ENCODE measurements around the gene DOCK2. TPM values are rescaled to one million over a fixed set of nuclear protein-coding genes. Genes with fewer than 3 reads are reported as not detected.
"Not testable (repeated sequence)": the region's sequence is repeated elsewhere in the genome, so short reads cannot be mapped to it uniquely, and the experiment has no call there.

DOCK2 gene
- total RNA-seq, 2 donors from 2014 or later: 210 to 220 TPM

DNA sequence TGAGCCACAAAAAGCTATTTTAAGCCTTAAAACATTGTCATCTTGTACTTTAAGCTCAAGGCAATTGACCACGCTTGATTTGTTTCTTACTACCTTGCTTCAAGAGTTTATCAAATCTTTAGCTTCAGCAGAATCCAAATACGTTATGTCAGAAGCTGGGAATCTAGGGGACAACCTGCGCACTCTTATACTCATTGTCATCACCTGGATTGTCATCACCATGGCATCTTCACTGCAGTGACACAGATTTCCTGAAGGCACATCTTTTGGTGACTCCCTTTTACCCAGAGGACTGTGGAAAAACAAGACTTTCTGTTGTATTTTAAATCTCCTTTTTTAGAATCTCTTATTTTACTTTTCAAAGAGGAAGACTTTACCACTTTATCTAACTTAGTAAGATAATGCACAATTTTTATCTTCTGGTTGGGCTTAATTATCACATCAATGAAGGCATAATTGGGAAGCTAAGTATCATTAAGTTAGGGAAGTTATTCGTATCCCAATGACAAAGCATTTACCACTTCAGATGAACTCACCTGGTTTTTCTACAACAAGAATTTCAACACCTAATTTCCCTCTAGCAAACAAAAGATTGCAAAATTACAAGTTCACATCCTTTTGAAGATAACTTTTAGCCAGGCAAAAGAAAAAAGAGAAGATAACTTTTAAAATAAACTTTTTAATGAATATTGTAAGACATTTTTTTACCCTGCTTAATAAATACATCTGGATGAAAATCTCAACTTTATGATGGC lies 162.0 kb downstream of the DOCK2 start:
- H3K27ac Mint-ChIP-seq: peak overlapping the region in 1 of 2 donors; percentile 47

DNA sequence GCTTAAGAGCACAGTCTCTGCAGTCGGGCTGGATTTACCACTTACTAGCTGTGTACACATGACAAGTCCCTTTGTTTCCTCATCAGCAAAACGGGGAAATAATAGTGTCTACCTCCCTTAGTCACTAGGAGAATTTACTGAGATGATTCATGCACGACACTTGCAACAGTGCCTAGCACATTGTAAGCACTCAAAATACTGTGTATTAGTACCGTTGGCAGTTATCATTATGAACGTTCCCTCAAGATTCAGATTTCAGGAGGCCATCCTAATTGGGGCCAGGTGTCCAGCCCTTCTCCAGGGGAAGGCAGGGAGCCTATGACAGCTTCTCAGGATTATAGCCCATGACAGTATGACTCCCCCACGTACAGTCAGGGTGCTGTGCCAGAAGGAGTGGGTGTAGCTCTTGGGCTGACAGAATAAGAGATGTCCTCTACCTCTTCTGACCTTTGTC lies 164.3 kb downstream of the DOCK2 start:
- Mint-ChIP-seq H3K36me3 (peaks cover 28 to 41% of the 10 kb centered on the region in 2 donors), H3K27ac (no peak overlapping the region), H3K9me3 (no peaks in the 10 kb centered on the region)
- DNase-seq (ENCODE audit: low spot score in 2 of 2) (peak in 1 of 2 donors; percentile 16), ATAC-seq (peak; percentile 15 to 29)

More for the DNA sequence above, 162.0 kb downstream of the DOCK2 start:
- H3K36me3 Mint-ChIP-seq: peaks cover 25 to 28% of the 10 kb centered on the region in 2 donors
- ATAC-seq (no peak), DNase-seq (ENCODE audit: low spot score in 2 of 2) (no peak)
- no peaks in the 10 kb centered on the region for H3K9me3 Mint-ChIP-seq

DNA sequence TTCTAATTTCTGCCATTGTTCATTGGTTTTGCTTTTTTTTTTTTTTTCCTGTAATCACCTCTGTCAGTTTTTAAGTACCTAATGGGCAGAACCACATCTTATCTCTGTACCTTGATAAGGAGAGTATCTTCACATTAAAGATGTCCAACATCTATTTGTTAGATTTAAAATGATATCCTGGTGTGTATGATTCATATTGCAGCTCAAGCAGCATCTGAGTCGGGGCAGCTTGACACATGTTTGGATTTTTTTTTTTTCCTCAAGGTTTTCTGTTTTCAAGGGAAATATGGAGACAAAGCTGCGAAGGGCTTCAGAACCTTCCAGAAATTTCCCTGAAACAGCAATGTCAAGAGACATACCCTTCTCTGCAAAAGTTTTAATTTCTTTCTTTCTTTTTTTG lies 164.7 kb downstream of the DOCK2 start:
- Mint-ChIP-seq H3K9me3 (no peaks in the 10 kb centered on the region), H3K36me3 (peaks cover 23 to 37% of the 10 kb centered on the region in 2 donors), H3K27ac (no peak overlapping the region)
- DNase-seq (ENCODE audit: low spot score in 2 of 2) (no peak), ATAC-seq (no peak)

DNA sequence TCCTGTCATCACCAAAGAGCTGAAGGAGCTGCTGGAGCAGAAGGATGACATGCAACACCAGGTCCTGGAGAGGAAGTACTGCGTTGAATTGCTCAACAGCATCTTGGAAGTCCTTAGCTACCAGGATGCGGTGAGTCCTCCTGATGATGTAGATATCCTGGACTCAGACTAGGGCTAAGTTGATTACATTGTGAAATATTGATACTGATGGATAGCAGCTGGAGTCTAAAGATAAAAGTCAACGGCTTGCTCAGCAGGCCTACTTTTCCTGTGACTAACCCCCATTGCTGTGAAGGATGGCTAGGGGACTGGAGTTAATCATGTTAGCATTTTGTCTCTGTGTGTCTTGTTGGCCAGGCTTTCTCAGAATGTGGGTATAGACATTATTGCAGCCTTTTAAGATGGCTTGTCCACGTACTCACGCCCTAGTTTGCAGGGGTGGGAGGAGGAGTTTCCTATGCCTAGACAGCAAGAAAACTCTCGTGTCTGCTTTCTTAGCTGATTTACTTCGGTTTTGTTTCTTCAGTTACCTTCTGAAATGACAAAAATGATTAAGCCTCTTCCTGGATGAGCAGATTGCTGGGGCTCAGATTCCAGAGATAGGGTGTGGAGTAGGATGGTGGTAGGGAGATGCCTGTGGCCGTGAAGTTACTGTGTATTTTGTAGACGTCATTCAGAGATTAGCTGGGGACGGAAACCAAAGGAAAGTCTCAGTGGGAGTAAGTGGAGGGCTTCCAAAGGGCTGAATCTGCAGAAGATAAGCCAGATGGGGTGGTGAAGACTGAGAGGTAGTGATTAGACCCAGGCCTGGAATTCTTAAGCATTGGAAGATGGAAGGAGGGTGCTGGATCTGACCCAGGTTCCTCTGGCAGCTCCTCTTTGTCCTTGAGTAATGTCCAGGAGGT lies 166.3 kb downstream of the DOCK2 start:
- ATAC-seq (no peak), DNase-seq (ENCODE audit: low spot score in 2 of 2) (no peak)
- Mint-ChIP-seq H3K36me3 (peaks cover 20 to 32% of the 10 kb centered on the region in 2 donors), H3K9me3 (no peaks in the 10 kb centered on the region), H3K27ac (peak overlapping the region in 1 of 2 donors; percentile 1)

DNA sequence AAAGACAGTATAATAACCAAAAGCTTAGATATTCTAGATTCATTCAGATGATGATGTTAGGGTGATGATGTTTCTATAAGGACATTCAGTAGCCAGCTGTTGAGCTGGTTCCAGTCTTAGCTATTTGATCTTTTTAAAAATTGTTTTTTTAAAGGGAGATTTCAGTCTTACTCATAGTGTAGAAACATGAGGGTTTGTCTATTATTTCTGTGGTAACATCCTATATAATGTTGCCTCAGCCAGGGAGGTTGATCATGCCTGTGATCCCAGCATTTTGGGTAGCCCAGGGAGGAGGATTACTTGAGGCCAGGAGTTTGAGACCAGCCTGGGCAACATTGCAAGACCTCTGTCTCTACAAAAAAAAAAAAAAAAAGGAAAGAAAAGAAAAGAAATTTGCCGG lies 167.8 kb downstream of the DOCK2 start:
- Mint-ChIP-seq H3K9me3 (no peaks in the 10 kb centered on the region), H3K36me3 (peaks cover 23 to 41% of the 10 kb centered on the region in 2 donors), H3K27ac (peak overlapping the region; percentile 84 to 100)
- DNase-seq (ENCODE audit: low spot score in 2 of 2) (peak in 1 of 2 donors; percentile 20), ATAC-seq (peak; percentile 25 to 30)

DNA sequence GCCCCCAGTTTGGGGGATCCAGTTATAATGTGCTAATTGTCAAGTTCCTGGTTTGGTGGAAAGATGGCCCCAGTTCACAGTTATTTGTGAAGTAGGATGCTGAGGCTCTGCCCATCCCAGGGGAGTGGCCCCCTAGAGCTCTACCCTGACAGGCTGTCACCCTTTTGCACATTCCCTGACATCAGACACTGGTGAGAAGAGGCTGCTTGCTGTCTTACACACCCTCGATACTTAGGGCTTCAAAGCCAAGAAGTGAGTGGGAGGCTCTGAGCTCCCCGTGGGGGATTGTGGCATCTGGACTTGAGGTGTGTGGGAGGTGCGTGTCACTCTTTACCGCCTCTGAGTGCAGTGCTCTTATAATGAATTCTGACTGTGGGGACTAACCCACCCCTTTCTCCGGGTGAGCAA lies 168.5 kb downstream of the DOCK2 start:
- peaks cover 21 to 47% of the 10 kb centered on the region in 2 donors for H3K36me3 Mint-ChIP-seq
- peak overlapping the region; percentile 84 to 100 for H3K27ac Mint-ChIP-seq
- DNase-seq (ENCODE audit: low spot score in 2 of 2): peak; percentile 62 to 69
- peak; percentile 85 to 88 for ATAC-seq
- no peaks in the 10 kb centered on the region for H3K9me3 Mint-ChIP-seq

DNA sequence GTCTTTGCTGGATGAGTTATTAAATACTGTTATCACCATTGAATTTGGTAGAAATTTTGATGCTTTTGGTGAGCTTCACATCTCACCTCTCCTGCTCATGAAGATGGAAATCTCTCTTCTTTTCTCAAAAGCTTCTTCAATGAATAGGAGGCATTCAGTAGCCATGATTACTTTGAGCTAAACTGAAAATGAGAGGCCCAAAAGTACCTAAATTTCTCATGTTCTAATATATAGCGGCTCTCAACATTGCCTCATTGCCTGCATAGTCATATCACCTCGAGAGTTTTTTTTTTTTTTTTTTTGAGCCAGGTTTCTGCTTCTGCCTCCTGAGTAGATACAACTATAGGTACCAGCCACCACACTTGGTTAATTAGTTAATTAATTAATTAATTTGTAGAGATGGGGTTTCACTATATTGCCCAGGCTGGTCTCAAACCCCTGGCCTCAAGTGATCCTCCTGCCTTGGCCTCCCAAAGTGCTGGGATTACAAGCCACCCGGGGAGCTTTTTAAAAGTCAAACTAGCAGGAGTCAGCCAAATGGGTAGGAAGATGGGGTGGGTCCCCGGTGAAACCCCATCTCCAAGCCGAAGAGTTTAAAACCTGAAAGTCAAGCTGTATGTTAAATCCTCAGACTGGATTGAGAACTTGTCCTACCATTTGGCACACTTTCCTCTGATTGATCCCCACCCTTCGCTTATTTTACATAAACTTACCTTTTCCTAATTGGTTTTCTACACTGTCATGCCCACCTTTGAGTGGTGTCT lies 169.0 kb downstream of the DOCK2 start:
- peaks cover 21 to 47% of the 10 kb centered on the region in 2 donors for H3K36me3 Mint-ChIP-seq
- no peaks in the 10 kb centered on the region for H3K9me3 Mint-ChIP-seq
- peak; percentile 46 to 74 for ATAC-seq
- DNase-seq (ENCODE audit: low spot score in 2 of 2): no peak
- peak overlapping the region; percentile 84 to 100 for H3K27ac Mint-ChIP-seq

DNA sequence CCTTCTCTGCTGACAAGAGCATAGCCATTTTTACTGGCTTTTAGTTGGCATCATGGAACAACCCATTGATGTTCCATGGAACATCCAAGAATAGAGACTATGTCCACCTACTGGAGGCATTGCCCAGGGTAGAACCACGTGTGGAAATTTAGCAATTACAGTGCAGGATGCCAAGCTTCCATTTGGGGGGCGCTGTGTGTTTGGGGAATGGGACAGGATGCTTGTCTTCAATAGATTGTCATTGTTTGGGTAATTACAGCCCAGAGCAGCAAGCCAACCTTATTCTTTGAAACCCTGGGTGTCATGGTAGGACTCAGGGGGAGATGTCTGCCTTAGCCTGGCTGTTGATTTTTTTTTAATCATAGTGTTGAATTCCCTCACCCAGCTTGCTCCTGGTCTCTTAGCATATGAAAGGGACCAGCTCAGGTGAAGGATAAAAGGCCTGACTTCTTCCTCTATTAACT lies 171.1 kb downstream of the DOCK2 start:
- no peaks in the 10 kb centered on the region for H3K9me3 Mint-ChIP-seq
- H3K36me3 Mint-ChIP-seq: peaks cover 29 to 52% of the 10 kb centered on the region in 2 donors
- no peak overlapping the region for H3K27ac Mint-ChIP-seq
- ATAC-seq (no peak), DNase-seq (ENCODE audit: low spot score in 2 of 2) (no peak)

DNA sequence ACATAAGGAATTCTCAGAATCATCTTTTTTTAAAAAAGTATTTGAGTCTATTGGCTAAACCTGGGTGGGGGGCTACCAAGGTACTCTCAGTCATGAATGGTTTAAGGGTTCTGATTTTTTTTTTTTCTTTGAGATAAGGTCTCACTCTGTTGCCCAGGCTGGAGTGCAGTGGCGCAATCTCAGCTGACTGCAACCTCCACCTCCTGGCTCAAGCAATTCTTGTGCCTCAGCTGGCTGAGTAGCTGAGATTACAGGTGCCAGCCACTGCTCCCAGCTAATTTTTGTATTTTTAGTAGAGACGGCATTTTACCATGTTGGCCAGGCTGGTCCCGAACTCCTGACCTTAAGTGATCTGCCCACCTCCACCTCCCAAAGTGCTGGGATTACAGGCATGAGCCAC lies 171.8 kb downstream of the DOCK2 start:
- DNase-seq (ENCODE audit: low spot score in 2 of 2); ATAC-seq; H3K9me3 Mint-ChIP-seq; H3K27ac Mint-ChIP-seq: not testable (repeated sequence)
- peaks cover 29 to 52% of the 10 kb centered on the region in 2 donors for H3K36me3 Mint-ChIP-seq

DNA sequence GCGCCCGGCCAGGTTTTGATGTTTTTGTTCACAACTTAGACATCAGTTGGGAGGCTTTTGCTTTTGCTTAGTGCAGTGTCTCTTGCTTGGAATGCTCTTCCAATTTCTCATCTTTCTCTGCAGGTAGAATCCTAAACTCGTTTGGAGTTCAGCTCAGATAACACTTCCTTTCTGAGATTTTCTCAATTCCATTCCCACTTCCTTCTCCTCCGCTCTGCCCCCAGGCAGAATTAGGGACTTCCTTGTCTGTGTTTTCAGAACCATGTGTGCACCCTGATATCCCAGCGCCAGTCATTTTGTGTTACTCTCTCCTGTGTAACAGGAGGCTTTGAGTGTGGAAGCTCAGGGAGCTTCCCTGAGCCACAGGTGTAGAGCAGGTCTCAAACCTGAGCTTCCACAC lies 172.2 kb downstream of the DOCK2 start:
- peaks cover 28 to 52% of the 10 kb centered on the region in 2 donors for H3K36me3 Mint-ChIP-seq
- peak overlapping the region in 1 of 2 donors; percentile 87 for H3K27ac Mint-ChIP-seq
- DNase-seq (ENCODE audit: low spot score in 2 of 2): no peak
- no peak for ATAC-seq
- H3K9me3 Mint-ChIP-seq: no peaks in the 10 kb centered on the region

DNA sequence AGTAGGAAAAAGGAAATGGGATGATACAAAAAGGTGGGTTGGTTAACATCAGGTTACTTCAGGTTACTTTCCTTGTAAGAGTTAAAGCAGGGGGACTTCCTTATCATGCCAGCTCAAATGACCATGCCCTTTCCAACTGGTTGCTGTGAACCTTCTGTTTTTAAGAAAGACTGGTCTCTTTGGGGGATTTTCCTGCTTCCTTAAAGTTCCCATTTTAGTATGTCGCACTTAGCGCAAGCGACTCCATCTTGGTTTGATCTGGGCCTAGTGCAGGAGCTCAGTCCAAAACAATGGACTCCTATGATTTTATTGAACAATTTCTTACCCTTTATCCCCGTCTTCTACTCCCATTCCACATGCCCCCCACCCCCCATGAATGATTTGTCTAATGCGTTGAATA lies 173.4 kb downstream of the DOCK2 start:
- DNase-seq (ENCODE audit: low spot score in 2 of 2) (no peak), ATAC-seq (no peak)
- Mint-ChIP-seq H3K9me3 (no peaks in the 10 kb centered on the region), H3K36me3 (peaks cover 23 to 42% of the 10 kb centered on the region in 2 donors), H3K27ac (peak overlapping the region in 1 of 2 donors; percentile 31)

DNA sequence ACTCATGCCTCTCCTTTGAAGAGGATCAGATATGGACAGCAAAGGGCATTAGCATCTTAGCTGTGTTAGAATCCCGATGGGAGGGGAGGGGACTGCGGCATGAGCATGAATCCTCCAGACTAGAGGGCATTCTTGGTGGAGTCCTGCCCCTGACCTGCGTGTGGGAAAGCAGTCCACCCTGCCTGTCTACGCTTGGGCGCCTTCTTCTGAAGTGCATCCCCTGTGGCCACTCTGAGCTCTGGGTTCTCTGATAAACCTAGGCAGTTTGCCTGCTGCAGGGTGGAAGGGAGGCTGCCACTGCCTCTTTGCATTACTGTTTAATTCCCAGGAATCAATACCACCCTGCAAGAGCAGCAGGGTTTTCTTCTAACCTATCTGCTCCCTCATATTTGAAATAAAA lies 173.9 kb downstream of the DOCK2 start:
- Mint-ChIP-seq H3K27ac (no peak overlapping the region), H3K36me3 (peaks cover 23 to 42% of the 10 kb centered on the region in 2 donors), H3K9me3 (no peaks in the 10 kb centered on the region)
- no peak for ATAC-seq
- DNase-seq (ENCODE audit: low spot score in 2 of 2): no peak

DNA sequence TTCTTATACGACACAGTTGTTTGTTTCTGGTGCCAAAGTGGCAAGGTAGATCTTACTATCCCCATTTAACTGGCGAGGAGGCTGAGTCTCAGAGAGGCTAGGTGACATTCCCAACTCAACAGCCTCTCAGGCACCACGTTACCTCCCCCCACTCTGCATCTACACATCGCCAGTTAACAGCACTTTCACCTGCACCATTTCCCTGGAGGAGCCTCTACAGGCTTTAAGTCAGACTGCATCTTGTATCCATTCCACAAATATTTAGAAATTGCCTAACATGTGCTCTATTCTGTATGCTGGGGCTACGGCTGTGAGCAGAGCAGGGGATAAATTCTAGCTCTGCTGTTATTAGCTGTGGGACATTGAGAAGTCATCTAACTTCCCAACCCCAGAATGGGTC lies 174.6 kb downstream of the DOCK2 start:
- no peak for ATAC-seq

DNA sequence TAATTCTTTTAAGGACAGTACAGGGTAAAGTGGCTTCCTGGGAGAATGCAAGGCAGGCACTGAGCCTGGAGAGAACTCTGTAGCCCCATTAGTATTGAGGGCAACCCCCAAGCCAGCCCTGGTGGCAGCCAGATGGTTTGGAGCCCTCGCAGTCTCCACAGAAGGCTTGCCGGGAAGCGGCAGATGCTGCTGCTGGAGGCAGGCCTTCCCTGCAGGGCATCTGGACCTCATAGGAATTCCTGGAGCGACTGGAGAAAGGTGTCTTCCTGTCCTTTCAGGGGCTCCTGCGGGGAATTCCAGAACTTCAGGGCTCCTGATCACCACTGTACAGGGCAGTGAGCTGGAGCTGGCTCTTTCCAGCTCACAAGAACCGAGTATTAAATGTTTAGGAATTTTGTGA lies 175.7 kb downstream of the DOCK2 start:
- Mint-ChIP-seq H3K36me3 (peaks cover 32 to 47% of the 10 kb centered on the region in 2 donors), H3K9me3 (no peaks in the 10 kb centered on the region), H3K27ac (no peak overlapping the region)
- no peak for ATAC-seq
- DNase-seq (ENCODE audit: low spot score in 2 of 2): no peak

More for the DNA sequence above, 174.6 kb downstream of the DOCK2 start:
- no peak overlapping the region for H3K27ac Mint-ChIP-seq
- H3K9me3 Mint-ChIP-seq: no peaks in the 10 kb centered on the region
- H3K36me3 Mint-ChIP-seq: peaks cover 23 to 42% of the 10 kb centered on the region in 2 donors
- DNase-seq (ENCODE audit: low spot score in 2 of 2): no peak

DNA sequence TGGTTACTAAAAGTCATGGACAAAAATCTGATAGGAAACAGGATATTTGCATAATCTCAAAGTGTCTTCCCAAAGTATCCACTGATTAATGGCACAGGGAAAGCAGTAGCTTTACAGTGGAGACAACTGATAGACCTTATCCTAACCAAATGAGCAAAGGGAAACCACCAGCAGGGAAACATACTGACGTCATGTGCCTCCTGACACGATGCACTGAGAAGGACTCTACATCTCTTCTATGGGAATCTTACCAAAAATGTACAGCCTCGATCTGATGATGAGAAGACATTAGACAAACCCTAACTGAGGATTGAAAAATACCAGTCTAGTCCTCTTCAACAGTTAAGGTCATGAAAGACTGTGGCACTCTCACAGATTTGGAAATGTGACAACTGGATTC lies 177.0 kb downstream of the DOCK2 start:
- no peak overlapping the region for H3K27ac Mint-ChIP-seq
- H3K36me3 Mint-ChIP-seq: peaks cover 45 to 60% of the 10 kb centered on the region in 2 donors
- ATAC-seq (no peak), DNase-seq (ENCODE audit: low spot score in 2 of 2) (no peak)
- H3K9me3 Mint-ChIP-seq: no peaks in the 10 kb centered on the region

DNA sequence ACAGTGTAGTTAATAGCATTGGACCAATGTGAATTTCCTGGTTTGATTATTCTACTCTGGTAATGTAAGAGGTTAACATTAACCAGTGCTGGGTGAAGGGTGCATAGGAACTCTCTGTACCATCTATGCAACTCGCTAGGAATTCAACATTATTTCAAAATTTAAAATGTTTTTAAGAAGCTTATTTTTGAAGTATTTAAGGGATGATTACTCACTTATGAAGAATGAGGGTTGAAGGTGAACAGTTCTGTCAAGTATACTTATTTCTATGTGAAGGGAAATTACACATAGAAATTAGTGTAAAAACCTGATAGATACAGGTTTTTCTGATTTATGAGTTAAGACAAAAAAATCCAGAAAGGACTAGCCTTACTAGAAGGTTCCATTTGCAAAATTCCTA lies 177.4 kb downstream of the DOCK2 start:
- ATAC-seq (no peak), DNase-seq (ENCODE audit: low spot score in 2 of 2) (no peak)
- no peaks in the 10 kb centered on the region for H3K9me3 Mint-ChIP-seq
- peaks cover 44 to 60% of the 10 kb centered on the region in 2 donors for H3K36me3 Mint-ChIP-seq
- no peak overlapping the region for H3K27ac Mint-ChIP-seq

Data from activated naive CD4-positive, alpha-beta T cell treated with anti-CD3 and anti-CD28 coated beads, Interleukin-2, amount 50 U/mL, for 72 hours (primary cell).